Spleen (tissue), 10 donors: ENCODE results near the gene GNS. TPM values are rescaled to one million over a fixed set of nuclear protein-coding genes. Genes with fewer than 3 reads are reported as not detected.

Experiments
- polyA plus RNA-seq, 3 donors: library from polyadenylated mRNA; stranded (reverse); fragments of 200-250 nt; gene quantifications; one replicate each; pipeline ENCODE4 v1.2.1, GENCODE V29; 2013
- total RNA-seq, 7 donors: library from RNA; depleted of rRNA in 3 of 7; stranded (reverse); fragments of >200 nt in 3 of 7; fragmentation: NEBNext Ultra II Directional in 4 of 7; extraction: Animal tissue kit (Norgen Biotek cat#: 25700) in 4 of 7; gene quantifications; one replicate each; pipeline versions ENCODE4 v1.1.0 to v1.2.1, GENCODE V29; 2016 to 2021
- donor health status: healthy with polysubstance abuse.
- donor health status: DM: no; HTN: no; CAD: no; lungs with moderate emphysema.
- donor health status: DM: no; HTN: no; CAD: no.
- donor health status: Bipolar disorder and iron deficiency.
- donor health status: healthy.
- donor health status: DM: no; HTN: no; CAD: no.
- donor health status: DM: yes; HTN: yes; CAD: no.

Gene GNS
- total and polyA plus RNA-seq, 10 donors, result 8.3 to 154 (median 126) TPM

Other genes with a start within 250 kb of the GNS start
- 100 to 1,000 TPM in 3 of 7 donors, 10 to 100 TPM in 4; 69.1 to 120 (median 97.0) TPM for gene RASSF3, start 148.9 kb downstream of the GNS start, total RNA-seq
- gene RASSF3, start 148.9 kb downstream of the GNS start, polyA plus RNA-seq, result 10 to 100 TPM; 31.0 to 51.5 (median 31.8) TPM
- gene TBC1D30, start 65.2 kb upstream of the GNS start, total RNA-seq, result 10 to 100 TPM in 1 of 7 donors, 1 to 10 TPM in 6; 6.8 to 15.7 (median 8.5) TPM
- gene TBC1D30, start 65.2 kb upstream of the GNS start, polyA plus RNA-seq, result 1 to 10 TPM; 1.3 to 1.6 (median 1.5) TPM